SIG-M5 (cell line): ENCODE measurements around the gene RAB31.

Experiments used
- DNase-seq: peaks from one replicate; lab custom pipeline; 2025; lab: John Stamatoyannopoulos, UW

RAB31 gene

GRCh38 chr18:9862686-9863085 lies 154.6 kb downstream of the RAB31 start:
- DNase-seq = no peak

DNA sequence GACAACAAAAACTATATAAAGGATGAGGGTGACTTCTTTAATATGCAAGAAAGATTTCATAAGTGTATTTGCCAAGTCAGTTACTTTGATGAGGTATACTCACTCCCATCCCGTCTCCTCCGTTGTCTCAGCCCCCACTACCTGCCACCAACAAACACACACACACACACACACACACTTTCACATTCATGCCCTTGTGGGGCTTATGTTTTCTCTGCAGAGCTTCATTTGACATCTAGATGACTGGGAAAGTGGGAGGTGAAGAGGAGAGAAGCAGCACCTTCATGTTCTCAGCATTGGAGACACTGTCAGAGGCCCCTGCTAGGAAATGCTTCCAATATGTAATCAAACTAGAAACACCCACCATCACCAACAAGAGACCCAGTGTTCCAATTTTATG lies 155.2 kb downstream of the RAB31 start:
- DNase-seq = no peak

DNA sequence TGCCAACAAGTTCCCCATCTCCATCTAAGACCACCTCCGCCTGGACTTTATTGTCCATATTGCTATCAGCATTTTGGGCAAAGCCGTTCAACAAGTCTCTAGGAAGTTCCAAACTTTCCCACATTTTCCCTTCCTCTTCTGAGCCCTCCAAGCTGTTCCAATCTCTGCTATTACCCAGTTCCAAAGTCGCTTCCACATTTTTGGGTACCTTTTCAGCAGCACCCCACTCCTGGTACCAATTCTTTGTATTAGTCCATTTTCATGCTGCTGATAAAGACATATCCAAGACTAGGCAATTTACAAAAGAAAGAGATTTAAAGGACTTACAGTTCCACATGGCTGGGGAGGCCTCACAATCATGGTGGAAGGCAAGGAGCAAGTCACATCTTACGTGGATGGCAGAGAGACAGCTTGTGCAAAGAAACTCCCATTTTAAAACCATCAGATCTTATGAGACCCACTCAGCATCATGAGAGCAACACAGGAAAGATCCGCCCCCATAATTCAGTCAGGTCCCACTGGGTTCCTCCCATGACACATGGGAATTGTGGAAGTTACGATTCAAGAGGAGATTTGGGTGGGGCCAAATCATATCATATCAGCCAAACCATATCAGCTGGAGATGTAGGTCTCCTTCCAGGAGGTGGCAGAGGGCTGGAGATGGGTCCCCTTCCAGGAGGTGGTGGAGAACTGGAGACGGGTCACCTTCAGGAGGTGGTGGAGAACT lies 157.8 kb downstream of the RAB31 start:
- DNase-seq = no peak

GRCh38 chr18:9866627-9867026 lies 158.5 kb downstream of the RAB31 start:
- DNase-seq = no peak

DNA sequence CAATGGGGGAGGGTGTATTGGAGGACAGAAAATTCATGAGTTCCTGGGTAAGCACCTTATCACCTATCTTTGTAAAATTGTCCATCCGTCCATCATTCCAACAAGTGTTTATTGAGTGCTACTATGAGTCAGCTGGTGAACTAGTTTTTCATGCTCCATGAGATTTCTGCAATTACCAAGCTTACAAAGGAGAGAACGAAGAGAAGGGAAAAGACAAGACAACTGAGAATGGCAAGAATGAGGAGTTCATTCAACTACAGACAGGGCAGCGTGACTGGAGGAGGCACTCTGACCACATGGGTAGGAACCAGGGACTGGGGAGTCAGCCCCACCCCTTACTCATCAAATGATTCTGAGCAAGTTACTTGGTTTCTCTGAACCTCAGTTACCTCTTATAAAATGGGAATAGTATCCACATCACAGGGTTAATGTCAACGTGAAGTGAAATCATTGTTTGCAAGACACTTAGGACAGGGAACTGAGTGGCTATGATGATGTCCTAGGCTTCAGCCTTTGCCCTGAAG lies 159.0 kb downstream of the RAB31 start:
- DNase-seq = no peak

GRCh38 chr18:9868857-9869714 lies 161.0 kb downstream of the RAB31 start:
- no peak for DNase-seq

DNA sequence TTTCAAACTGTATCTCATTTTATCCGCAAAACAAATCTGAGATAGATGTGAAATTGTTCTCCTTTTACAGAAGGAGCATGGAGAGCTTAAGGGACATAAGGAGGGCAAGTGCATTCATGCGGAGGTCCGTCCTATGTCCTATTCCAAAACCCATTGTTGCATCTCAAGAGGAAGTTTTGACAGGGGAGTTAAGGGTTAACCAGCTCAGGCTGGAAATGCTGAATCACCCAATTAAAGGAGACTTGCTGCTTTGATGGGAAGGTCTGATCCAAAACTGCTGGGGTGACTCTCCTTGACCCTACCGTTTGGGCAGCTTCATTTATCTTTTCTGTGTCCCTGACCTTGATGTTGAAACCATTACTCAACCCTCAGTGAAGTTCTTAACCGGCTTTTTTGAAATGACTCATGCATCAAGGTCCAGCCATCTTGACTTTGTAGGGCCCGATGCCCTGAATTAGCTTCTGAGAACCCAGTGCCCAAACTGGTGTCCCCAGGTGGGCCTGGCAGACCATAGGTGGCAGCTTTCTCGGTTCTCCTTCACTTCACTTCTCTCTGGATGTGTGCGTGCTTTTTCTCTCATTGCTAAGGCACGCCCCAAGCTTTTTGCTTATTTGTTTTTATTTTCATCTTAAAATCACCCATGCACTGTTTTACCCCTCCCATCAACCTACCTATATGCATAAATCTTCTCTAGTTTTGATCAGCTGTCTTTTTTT lies 161.8 kb downstream of the RAB31 start:
- DNase-seq = peak; percentile 47

GRCh38 chr18:9870431-9871008 lies 162.4 kb downstream of the RAB31 start:
- DNase-seq = no peak

DNA sequence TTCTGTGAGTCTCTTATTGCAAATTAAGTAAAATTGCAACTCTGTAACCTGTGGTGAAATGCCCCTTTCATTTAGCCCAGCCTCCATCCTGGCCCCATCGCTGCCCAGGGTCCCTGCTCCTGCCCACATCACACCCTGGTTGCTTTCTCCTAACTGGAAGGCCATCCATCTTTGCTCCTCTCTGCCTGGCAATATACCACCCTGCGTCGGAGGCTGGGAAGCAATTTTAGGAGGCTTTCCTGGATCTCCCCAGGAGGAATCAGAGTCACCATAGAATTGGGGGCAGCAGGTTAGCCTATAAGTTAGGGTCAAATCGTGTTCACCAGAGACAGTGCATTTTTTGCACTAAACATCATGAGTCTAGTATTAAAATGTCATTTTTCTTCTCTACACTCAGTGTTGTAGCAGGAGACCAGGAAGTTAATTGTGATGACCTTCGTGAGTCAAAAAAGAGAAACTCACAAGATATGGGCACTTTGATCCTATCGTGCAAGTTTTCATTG lies 163.2 kb downstream of the RAB31 start:
- DNase-seq = no peak

GRCh38 chr18:9872823-9873222 lies 164.7 kb downstream of the RAB31 start:
- no peak for DNase-seq

GRCh38 chr18:9874728-9875127 lies 166.6 kb downstream of the RAB31 start:
- DNase-seq = no peak

DNA sequence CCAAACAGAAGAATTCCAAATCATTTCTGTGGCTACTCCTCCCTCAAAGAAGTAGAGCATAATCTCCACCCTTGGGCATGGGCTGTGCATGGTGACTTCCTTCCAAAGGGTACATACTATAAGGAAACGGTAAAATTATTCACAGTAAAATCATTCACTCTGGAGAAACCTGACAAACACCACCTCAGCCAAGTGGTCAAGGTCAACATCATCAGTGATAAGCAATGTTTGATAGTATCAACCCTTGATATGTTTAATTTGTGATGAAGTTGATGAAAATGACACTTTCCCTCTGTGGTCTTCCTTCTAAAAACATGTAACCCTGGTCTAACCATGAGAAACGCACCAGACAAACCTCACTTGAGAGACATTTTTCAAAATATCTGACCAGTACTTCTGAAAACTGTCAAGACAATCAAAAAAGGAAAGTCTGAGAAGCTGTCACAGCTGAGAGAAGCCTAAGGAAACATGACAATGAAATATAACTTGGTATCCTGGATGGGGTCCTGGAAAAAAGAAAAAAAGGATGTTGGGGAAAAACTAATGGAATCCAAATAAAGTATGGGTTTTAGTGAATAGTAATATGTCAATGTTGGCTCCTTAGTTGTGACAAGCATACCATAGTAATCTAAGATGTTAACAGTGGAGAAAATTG lies 168.2 kb downstream of the RAB31 start:
- DNase-seq = no peak

DNA sequence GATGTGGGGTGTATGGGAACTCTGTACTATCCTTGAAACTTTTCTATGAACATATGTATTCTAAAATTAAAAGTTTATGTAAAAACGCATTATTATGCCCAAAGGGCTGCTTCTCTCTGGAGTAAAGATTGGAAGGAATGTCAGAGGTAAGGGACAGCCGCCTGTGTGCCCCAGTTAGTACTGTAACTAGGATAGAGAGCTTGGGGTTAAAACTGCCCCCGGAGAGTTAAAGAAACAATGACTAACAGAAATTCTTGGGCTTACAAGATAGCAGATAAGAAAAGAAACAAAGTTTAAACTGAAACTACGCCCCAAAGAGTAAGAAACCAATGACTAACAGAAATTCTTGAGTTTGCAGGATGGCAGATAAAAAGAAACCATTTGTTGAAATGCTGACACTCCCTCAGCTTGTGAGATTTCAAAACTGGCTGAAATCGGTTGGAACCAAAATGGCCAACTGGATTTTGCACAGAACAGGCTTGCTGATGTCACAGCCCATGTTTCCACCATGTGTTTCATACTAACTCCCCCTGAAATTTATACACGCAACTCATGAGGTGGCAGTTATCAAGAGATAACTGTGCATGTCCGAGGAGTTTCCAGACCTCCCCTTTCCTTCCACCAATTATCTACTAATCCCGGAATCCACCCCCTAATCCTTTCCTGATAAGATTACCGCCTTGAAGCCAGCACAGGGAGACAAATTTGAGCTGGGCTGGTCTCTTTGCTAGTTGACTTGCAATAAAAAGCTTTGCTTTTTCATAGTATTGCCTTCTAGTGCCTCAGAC lies 169.0 kb downstream of the RAB31 start:
- DNase-seq = no peak

- DNase-seq = no peak
Observed at GRCh38 chr18:9877655-9878014, 169.5 kb downstream of the RAB31 start.

DNA sequence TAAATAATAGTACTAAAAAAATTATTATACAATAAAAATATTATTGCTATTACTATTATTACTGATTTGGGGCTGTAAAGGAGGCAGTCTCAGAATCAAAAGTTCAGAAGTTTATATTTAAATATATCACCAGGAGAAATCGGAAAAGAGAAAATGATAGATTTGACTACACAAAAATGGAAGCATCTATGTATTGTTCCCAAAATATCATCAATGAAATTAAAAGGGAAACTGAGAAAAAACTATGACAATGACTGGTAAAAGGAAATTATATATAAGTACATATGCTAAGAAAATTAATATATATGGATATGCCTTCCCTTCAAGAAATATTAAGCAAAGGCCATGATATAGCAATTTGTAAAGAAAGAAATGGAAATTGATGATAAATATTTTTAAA lies 170.0 kb downstream of the RAB31 start:
- DNase-seq = no peak

DNA sequence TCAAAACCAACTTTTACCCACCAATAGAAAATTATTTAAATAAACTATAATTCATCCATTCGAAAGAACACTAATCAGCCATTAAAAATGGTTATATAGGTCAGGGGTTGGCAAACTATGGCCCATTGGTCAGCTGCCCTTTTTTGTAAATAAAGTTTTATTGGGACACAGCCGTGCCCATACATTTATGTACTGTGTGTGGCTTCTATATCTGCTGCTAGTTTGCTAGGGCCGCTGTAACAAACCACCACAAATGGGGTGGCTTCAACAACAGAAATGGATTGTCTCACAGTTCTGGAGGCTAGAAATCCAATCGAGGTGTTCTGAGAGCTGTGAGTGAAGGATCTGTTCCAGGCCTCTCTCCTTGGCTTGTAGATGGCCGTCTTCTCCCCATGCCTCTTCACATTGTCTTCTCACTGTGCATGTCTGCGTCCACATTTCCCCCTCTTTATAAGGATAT lies 170.7 kb downstream of the RAB31 start:
- no peak for DNase-seq

DNA sequence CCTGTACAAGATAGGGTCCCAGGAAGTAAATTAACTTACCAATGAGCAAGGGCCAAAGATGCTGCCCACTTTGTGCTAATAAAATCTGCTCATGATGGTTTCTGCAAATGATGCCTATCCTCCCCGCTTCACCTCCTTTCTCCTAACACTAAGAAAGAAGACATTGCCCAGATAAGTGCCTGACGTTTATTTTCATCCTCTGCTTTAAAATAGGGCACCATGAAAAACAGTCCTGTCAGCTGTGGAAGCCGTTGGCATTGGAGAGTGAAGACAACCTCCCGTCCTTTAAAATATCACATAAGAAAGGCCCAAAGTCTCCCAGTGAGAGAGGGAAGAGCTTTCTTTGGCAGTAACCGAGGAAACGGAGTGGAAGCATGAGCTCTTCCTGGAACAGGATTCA lies 176.0 kb downstream of the RAB31 start:
- DNase-seq = no peak

DNA sequence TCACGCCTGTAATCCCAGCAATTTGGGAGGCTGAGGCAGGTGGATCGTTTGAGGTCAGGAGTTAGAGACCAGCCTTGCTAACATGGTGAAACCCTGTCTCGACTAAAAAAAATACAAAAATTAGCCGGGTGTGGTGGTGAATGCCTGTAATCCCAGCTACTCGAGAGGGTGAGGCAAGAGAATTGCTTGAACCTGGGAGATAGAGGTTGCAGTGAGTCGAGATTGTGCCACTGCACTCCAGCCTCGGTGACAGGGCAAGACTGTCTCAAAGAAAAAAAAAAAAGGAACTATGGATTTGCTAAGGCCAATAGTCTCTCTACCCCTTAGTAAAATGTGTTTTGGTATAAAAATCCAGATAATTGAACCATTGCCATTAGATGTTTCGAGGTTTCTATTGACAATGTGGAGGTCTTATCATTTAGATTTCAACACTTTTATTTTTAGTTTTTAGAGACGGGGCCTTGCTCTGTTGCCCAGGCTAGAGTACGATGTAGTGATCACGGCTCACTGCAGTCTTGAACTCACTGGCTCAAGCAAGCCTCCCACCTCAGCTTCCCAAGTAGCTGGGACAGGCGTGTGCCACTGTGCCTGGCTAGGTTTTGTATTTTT lies 176.5 kb downstream of the RAB31 start:
- DNase-seq = peak; percentile 5

GRCh38 chr18:9885170-9886004 lies 177.3 kb downstream of the RAB31 start, which contains the start of gene TXNDC2:
TXNDC2 (plus strand) TSS chr18:9885973; CDS start chr18:9886681, 708 bp downstream.
- DNase-seq = no peak
